Fibroblast of lung (primary cell): ENCODE data around the gene TEK.

Experiments used
- CTCF ChIP-seq, 2 donors: IDR thresholded peaks in 1 of 2; conservative IDR thresholded peaks in 1 of 2; 1 replicate in 1 of 2; 2 replicates in 1 of 2; pipeline ENCODE4 v1.5.1; 2011 to 2012; ENCODE audit warnings: low read length in 2 of 2, control low read depth in 1 of 2, inconsistent platforms in 1 of 2, low read depth in 1 of 2, mild to moderate bottlenecking in 1 of 2
- EZH2 ChIP-seq: IDR thresholded peaks from 2 replicates; pipeline ENCODE4 v1.5.1; 2012; ENCODE audit warnings: low read length, control low read depth, mild to moderate bottlenecking; ENCODE audit errors: missing control alignments

GRCh38 chr9:27131731-27132130 is 22.7 kb downstream of the TEK start:
- no peak for TF ChIP-seq CTCF (conservative IDR thresholded peaks at IDR 0.05 in 1 of 2, IDR thresholded peaks at IDR 0.05 in 1 of 2; ENCODE audit: low read depth in 1 of 2, low read length in 2 of 2)
- TF ChIP-seq EZH2 = no peak
